PC-3 (cell line): ENCODE data around the gene DOCK1. TPM values are rescaled to one million over a fixed set of nuclear protein-coding genes. Genes with fewer than 3 reads are reported as not detected.

Source experiments
- ATAC-seq: fragments of 200-7000 bp; cut with Tn5 transposase; 2 replicates; pipeline ENCODE4 v1.9.1; 2020; ENCODE audit warnings: mild to moderate bottlenecking, moderate library complexity
- BruUV-seq: library from RNA; stranded (reverse); fragments of 400-500 nt; replicated peaks from 2 replicates; lab custom pipeline; 2021; lab: Mats Ljungman, UMichigan
- CTCF ChIA-PET: fragments of 300-600 bp; sonication (Branson Sonifier 250); formaldehyde crosslinking; loops from one replicate; lab custom pipeline; 2022; ENCODE audit warnings: antibody characterized with exemption; lab: Charles Lee
- POLR2A ChIA-PET: fragments of 300-600 bp; sonication (Branson Sonifier 250); formaldehyde crosslinking; loops from one replicate; lab custom pipeline; 2022; ENCODE audit warnings: antibody characterized with exemption; ENCODE audit not compliant: unreplicated experiment; lab: Charles Lee
- DNase-seq: peaks from one replicate; pipeline ENCODE4 v3.0.0-alpha.2; 2015
- H2AFZ ChIP-seq: fragments of 300-600 bp; sonication (generic); 2 replicates; pipeline ENCODE4 v1.6.0; 2016; ENCODE audit warnings: antibody characterized with exemption, low read length
- H3F3A ChIP-seq: fragments of 300-600 bp; sonication (generic); one replicate; pipeline ENCODE4 v1.6.0; 2017; ENCODE audit warnings: antibody characterized with exemption, low read length, control low read depth, mild to moderate bottlenecking; ENCODE audit not compliant: unreplicated experiment
- H3K27ac ChIP-seq: fragments of 300-600 bp; sonication (generic); 2 replicates; pipeline ENCODE4 v1.5.1; 2016; ENCODE audit warnings: mild to moderate bottlenecking, low read length
- H3K27me3 ChIP-seq: fragments of 300-600 bp; sonication (generic); 2 replicates; pipeline ENCODE4 v1.6.1; 2016; ENCODE audit warnings: low read length, mixed read lengths
- H3K36me3 ChIP-seq: fragments of 300-600 bp; sonication (generic); 2 replicates; pipeline ENCODE4 v1.6.1; 2016; ENCODE audit warnings: low read depth, mixed run types, low read length, mixed read lengths
- H3K4me1 ChIP-seq: fragments of 300-600 bp; sonication (generic); 2 replicates; pipeline ENCODE4 v1.5.1; 2016; ENCODE audit warnings: low read length; ENCODE audit not compliant: insufficient read depth
- H3K4me2 ChIP-seq: fragments of 300-600 bp; sonication (generic); 2 replicates; pipeline ENCODE4 v1.6.0; 2016; ENCODE audit warnings: low read length
- H3K4me3 ChIP-seq: fragments of 300-600 bp; sonication (generic); 2 replicates; pipeline ENCODE4 v1.5.1; 2016; ENCODE audit warnings: mild to moderate bottlenecking, low read length, mixed read lengths
- H3K79me2 ChIP-seq: fragments of 300-600 bp; sonication (generic); 2 replicates; pipeline ENCODE4 v1.6.1; 2017; ENCODE audit warnings: low read length, mixed read lengths
- H3K9ac ChIP-seq: fragments of 300-600 bp; sonication (generic); 2 replicates; pipeline ENCODE4 v1.6.0; 2016; ENCODE audit warnings: mild to moderate bottlenecking, low read length
- H3K9me2 ChIP-seq: fragments of 300-600 bp; sonication (generic); replicated peaks from 2 replicates; pipeline ENCODE4 v1.6.1; 2016; ENCODE audit warnings: mixed run types, low read length, mixed read lengths
- H3K9me3 ChIP-seq: fragments of 300-600 bp; sonication (generic); 2 replicates; pipeline ENCODE4 v1.6.1; 2016; ENCODE audit warnings: low read length, mixed read lengths
- H4K20me1 ChIP-seq: fragments of 300-600 bp; sonication (generic); 2 replicates; pipeline ENCODE4 v1.6.1; 2016; ENCODE audit warnings: low read length, mixed read lengths
- CTCF ChIP-seq: fragments of 300-600 bp; sonication (generic); conservative IDR thresholded peaks from 2 replicates; pipeline ENCODE4 v1.5.1; 2017; ENCODE audit warnings: antibody characterized with exemption, low read depth, mild to moderate bottlenecking, low read length
- EZH2 ChIP-seq: fragments of 300-600 bp; sonication (generic); IDR thresholded peaks from one replicate; pipeline ENCODE4 v1.6.1; 2017; ENCODE audit warnings: antibody characterized with exemption, mild to moderate bottlenecking, low read length; ENCODE audit not compliant: unreplicated experiment
- EZH2phosphoT487 ChIP-seq: fragments of 300-600 bp; sonication (generic); IDR thresholded peaks from 2 replicates; pipeline ENCODE4 v1.6.1; 2018; ENCODE audit warnings: mild to moderate bottlenecking, antibody characterized with exemption, low read length, borderline replicate concordance
- intact Hi-C: fragments of 100-400 bp; cut with micrococcal nuclease; formaldehyde crosslinking; loops from 2 replicates; pipeline ENCODE4 v1.9.0; 2023
- total RNA-seq: library from RNA; depleted of rRNA; stranded (reverse); fragments of >200 nt; gene quantifications from 2 replicates; pipeline ENCODE4 v1.2.3, GENCODE V29; 2014

The DOCK1 gene
- total RNA-seq, 1 experiment from 2014 or later = 34.3 TPM

DNA sequence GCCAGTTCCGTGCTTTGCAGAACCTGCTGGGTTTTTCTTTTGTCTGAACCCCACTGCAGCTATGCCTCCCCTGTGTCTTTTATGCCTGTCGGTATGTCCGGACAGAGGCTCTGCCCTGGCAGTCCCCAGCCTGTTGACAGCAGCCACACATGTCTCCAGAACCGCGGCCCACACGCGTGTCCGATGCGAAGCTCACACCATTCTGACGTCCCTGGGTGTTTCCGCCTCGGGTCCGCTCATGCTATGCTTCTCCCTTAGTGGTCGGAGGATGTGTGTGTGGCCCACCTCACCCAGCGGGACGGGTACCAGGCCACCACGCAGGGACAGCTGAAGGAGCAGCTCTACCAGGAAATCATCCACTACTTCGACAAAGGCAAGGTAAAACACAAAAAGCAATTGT, 479.3 kb downstream of the DOCK1 start:
- intact Hi-C loops = no loop called here
- Histone ChIP-seq H3K9ac (no peak overlapping the region), H3F3A (no peaks in the 10 kb centered on the region), H3K27me3 (no peaks in the 10 kb centered on the region), H3K27ac (no peak overlapping the region), H3K79me2 (no peaks in the 10 kb centered on the region), H3K4me2 (no peak overlapping the region), H2AFZ (no peak overlapping the region), H4K20me1 (no peaks in the 10 kb centered on the region), H3K9me2 (no peaks in the 10 kb centered on the region), H3K36me3 (no peaks in the 10 kb centered on the region), H3K4me3 (no peak overlapping the region), H3K9me3 (no peaks in the 10 kb centered on the region), H3K4me1 (no peaks in the 10 kb centered on the region)
- CTCF ChIA-PET = no interaction called here
- no peak for TF ChIP-seq EZH2
- TF ChIP-seq CTCF = no peak
- TF ChIP-seq EZH2phosphoT487 = no peak
- ATAC-seq (no peak), DNase-seq (no peak)
- POLR2A ChIA-PET = no interaction called here
- BruUV-seq = no TSS peak

GRCh38 chr10:127385066-127385465, 479.8 kb downstream of the DOCK1 start:
- DNase-seq (no peak), ATAC-seq (no peak)
- Histone ChIP-seq H3K9ac (no peak overlapping the region), H3F3A (no peaks in the 10 kb centered on the region), H3K4me1 (no peaks in the 10 kb centered on the region), H3K79me2 (no peaks in the 10 kb centered on the region), H3K9me2 (no peaks in the 10 kb centered on the region), H3K36me3 (no peaks in the 10 kb centered on the region), H2AFZ (no peak overlapping the region), H3K4me2 (no peak overlapping the region), H3K4me3 (no peak overlapping the region), H4K20me1 (no peaks in the 10 kb centered on the region), H3K27me3 (no peaks in the 10 kb centered on the region), H3K9me3 (no peaks in the 10 kb centered on the region), H3K27ac (no peak overlapping the region)
- ChIA-PET POLR2A (no interaction called here), CTCF (no interaction called here)
- TF ChIP-seq EZH2 (no peak), CTCF (no peak), EZH2phosphoT487 (no peak)
- intact Hi-C loops = no loop called here
- BruUV-seq = no TSS peak

DNA sequence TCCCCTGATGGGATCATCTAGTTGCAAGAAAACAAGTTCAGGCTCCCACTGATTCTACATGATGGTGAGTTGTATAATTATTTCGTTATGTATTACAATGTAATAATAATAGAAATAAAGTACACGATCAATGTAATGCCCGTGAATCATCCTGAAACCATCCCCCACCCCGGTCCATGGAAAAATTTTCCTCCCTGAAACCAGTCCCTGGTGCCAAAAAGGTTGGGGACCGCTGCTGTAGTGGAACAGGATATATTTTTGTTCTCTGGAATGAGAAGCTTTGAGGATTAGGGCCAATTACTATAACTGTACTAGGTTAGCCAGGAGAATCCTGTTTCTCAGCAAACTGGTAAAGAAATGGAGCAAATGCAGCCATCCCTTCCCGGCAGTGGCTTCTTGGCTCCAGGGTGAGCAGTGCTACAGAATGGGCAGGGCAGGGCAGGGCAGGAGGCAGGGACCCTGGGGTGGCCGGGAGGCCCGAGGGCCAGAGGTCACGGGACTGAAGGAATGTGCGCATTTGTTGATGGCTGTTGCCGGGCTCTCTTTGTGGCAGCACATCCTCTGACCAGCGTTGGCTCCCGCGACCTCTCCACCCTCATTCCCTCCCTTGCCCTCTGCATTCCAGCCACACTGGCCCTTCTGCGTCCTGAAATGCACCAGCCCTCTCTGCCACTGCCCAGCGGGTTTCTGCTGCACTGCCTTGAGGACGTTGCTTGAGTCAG, 481.5 kb downstream of the DOCK1 start:
- no peaks in the 10 kb centered on the region for H3K36me3 ChIP-seq
- no peaks in the 10 kb centered on the region for H3K79me2 ChIP-seq
- CTCF ChIA-PET = no interaction called here
- no peaks in the 10 kb centered on the region for H3K9me2 ChIP-seq
- H3K9me3 ChIP-seq = no peaks in the 10 kb centered on the region
- H3K4me3 ChIP-seq = no peak overlapping the region
- H3K4me2 ChIP-seq = no peak overlapping the region
- BruUV-seq = no TSS peak
- POLR2A ChIA-PET = no interaction called here
- no peak overlapping the region for H3K9ac ChIP-seq
- DNase-seq (no peak), ATAC-seq (no peak)
- no peak overlapping the region for H2AFZ ChIP-seq
- TF ChIP-seq EZH2 = no peak
- TF ChIP-seq EZH2phosphoT487 = no peak
- TF ChIP-seq CTCF = no peak
- H3F3A ChIP-seq = no peaks in the 10 kb centered on the region
- no peaks in the 10 kb centered on the region for H3K4me1 ChIP-seq
- H4K20me1 ChIP-seq = no peaks in the 10 kb centered on the region
- no peak overlapping the region for H3K27ac ChIP-seq
- intact Hi-C loops = no loop called here
- no peaks in the 10 kb centered on the region for H3K27me3 ChIP-seq
